Motor neuron (in vitro differentiated cells): Measurements from ENCODE around the gene CDY1. TPM values are rescaled to one million over a fixed set of nuclear protein-coding genes. Genes with fewer than 3 reads are reported as not detected.
"Not testable (repeated sequence)": the region's sequence is repeated elsewhere in the genome, so short reads cannot be mapped to it uniquely, and the experiment has no call there.

Experiments
- ATAC-seq, 8 experiments: fragments of 200-7000 bp; cut with Tn5 transposase; replicated peaks in 6 of 8; 2 replicates each; pipeline ENCODE4 v1.8.0; 2021; ENCODE audit warnings: mild to moderate bottlenecking in 8 of 8, moderate library complexity in 8 of 8
- H3K27ac ChIP-seq, 2 donors: fragments of 250-450 bp; sonication (Bioruptor Pico); 2 replicates each; pipeline ENCODE4 v1.9.0; 2021; ENCODE audit warnings: antibody characterized with exemption in 2 of 2, mild to moderate bottlenecking in 2 of 2, moderate library complexity in 1 of 2
- H3K4me1 ChIP-seq, 2 donors: fragments of 250-450 bp; sonication (Bioruptor Pico); replicated peaks in 1 of 2; 2 replicates each; pipeline ENCODE4 v1.6.1; 2021; ENCODE audit warnings: antibody characterized with exemption in 2 of 2, mild to moderate bottlenecking in 2 of 2, moderate library complexity in 1 of 2
- H3K4me3 ChIP-seq, 5 donors: fragments of 250-450 bp; sonication (Bioruptor Pico); 2 replicates each; pipeline ENCODE4 v1.9.0; 2021; ENCODE audit warnings: antibody characterized with exemption in 5 of 5, mild to moderate bottlenecking in 5 of 5, moderate library complexity in 4 of 5
- WGBS, 10 experiments: fragments of 450-650 bp; shearing (Covaris generic); methylation state at CpG; one replicate each; pipeline ENCODE4 v1.0.0; 2022; 5-methylcytosine and 5-hydroxymethylcytosine counted together
- in situ Hi-C, 9 experiments: fragments of 400-800 bp; cut with MboI; loops; one replicate each; pipeline ENCODE4 v1.15.0; 2021; ENCODE audit warnings: low sequenced_read_pairs in 9 of 9, low pct_unique_long_range_greater_than_20kb in 2 of 9; ENCODE audit not compliant: unreplicated experiment in 9 of 9
- total RNA-seq, 8 experiments: library from RNA; unstranded; fragments of 300-600 nt; gene quantifications; 2 replicates each; pipeline versions ENCODE4 v1.2.3 to v1.2.4, GENCODE V29; 2022

Gene CDY1
- total RNA-seq = not detected

- in situ Hi-C loops, H3K4me3 ChIP-seq, H3K4me1 ChIP-seq, ATAC-seq, H3K27ac ChIP-seq: not testable (repeated sequence)
- no CpG with 5 or more reads among the region's 2 CpGs for WGBS, 10 experiments
These were observed at the start of gene CDY1 for GRCh38 chrY:25621817-25622216. CDY1 (plus strand) TSS chrY:25622117; CDS start chrY:25622443, 326 bp downstream.

- H3K27ac ChIP-seq, H3K4me3 ChIP-seq, in situ Hi-C loops, ATAC-seq, H3K4me1 ChIP-seq: not testable (repeated sequence)
- WGBS, 10 experiments = no CpG with 5 or more reads among the region's 2 CpGs
These were observed 28.6 kb upstream of the CDY1 start for GRCh38 chrY:25593336-25593735.

GRCh38 chrY:25620209-25620608 lies 1.7 kb upstream of the CDY1 start:
- H3K27ac ChIP-seq, H3K4me3 ChIP-seq, in situ Hi-C loops, H3K4me1 ChIP-seq, ATAC-seq: not testable (repeated sequence)

GRCh38 chrY:25626524-25626923 lies 4.6 kb downstream of the CDY1 start:
- H3K4me1 ChIP-seq, ATAC-seq, in situ Hi-C loops, H3K27ac ChIP-seq, H3K4me3 ChIP-seq: not testable (repeated sequence)
- WGBS, 10 experiments = no CpG with 5 or more reads among the region's 3 CpGs

- H3K27ac ChIP-seq, ATAC-seq, H3K4me3 ChIP-seq, H3K4me1 ChIP-seq, in situ Hi-C loops: not testable (repeated sequence)
- no CpG with 5 or more reads among the region's 4 CpGs for WGBS, 10 experiments
These were observed 8.6 kb downstream of the CDY1 start for GRCh38 chrY:25630383-25631112.

- ATAC-seq, H3K27ac ChIP-seq, H3K4me1 ChIP-seq, H3K4me3 ChIP-seq, in situ Hi-C loops: not testable (repeated sequence)
- no CpG with 5 or more reads among the region's 3 CpGs for WGBS, 10 experiments
These were observed 17.9 kb downstream of the CDY1 start for GRCh38 chrY:25639852-25640251.

DNA sequence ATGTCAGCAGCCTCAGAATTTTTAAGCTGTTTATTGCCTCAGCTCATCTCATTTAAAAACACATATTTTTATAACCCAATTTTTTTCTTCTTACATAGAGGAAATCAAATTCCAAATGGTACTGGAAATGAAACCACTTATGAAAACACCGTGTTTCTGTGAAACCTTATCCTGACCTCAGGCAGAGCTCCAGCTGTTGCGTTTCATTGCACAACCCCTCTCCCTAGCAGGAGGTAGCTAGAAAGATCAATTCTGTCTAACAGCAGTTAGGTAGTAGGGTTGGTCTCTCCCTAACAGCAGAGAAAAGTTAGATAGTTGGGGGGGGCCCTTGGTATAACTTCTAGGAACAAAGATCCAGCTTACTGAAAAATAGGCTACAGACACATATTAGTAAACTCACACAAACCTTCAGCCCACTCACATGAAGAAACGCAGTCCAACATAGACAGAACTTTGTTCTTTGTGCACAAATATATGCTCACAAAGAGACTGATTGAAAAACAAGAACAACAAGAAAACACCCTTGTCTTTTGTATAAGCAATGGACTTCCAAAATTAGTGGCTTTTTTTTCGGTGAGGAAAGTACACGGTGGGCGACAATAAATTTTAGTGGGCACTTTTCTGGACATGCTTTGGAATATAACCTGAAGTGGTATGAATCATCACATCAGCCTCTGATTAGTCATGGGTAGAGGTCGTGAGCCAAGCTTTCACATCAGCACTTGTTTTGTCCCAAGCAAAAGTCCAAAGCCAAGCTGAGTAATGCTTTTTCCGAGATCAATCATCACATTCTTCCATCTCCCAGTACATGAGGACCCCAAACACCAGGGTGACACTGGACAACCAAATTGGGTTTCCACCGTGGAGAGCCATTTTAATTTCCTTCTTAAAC lies 21.4 kb downstream of the CDY1 start:
- in situ Hi-C loops = not testable (repeated sequence)

More for the DNA sequence above, 21.4 kb downstream of the CDY1 start:
- ATAC-seq = peak in 1 of 8 experiments; percentile 22
- not testable (repeated sequence) for H3K4me1 ChIP-seq, H3K27ac ChIP-seq, H3K4me3 ChIP-seq
- no CpG with 5 or more reads among the region's 9 CpGs for WGBS, 10 experiments
